GM20431 (cell line): Measurements from ENCODE around the gene MGAT5.

Source experiments
- in situ Hi-C: fragments of 300-500 bp; cut with MseI, MboI; formaldehyde crosslinking; loops from one replicate; pipeline ENCODE4 v1.15.0; 2020; ENCODE audit warnings: low sequenced_read_pairs; ENCODE audit not compliant: unreplicated experiment

Gene MGAT5

GRCh38 chr2:134253804-134254203 lies at the start of gene MGAT5:
TSS of gene MGAT5 (plus strand) at chr2:134254072. CDS start at chr2:134254404, 332 bp downstream.
- in situ Hi-C loops: no loop called here

GRCh38 chr2:134205087-134205486 lies 48.8 kb upstream of the MGAT5 start:
- in situ Hi-C loops: no loop called here

GRCh38 chr2:134206031-134206430 lies 47.8 kb upstream of the MGAT5 start:
- in situ Hi-C loops: no loop called here

GRCh38 chr2:134206573-134206972 lies 47.3 kb upstream of the MGAT5 start:
- in situ Hi-C loops: no loop called here

GRCh38 chr2:134207589-134208209 lies 46.2 kb upstream of the MGAT5 start:
- in situ Hi-C loops: no loop called here

GRCh38 chr2:134208825-134209224 lies 45.0 kb upstream of the MGAT5 start:
- in situ Hi-C loops: no loop called here

- in situ Hi-C loops: no loop called here
Measured at GRCh38 chr2:134212746-134213145, 41.1 kb upstream of the MGAT5 start.

GRCh38 chr2:134216152-134216829 lies 37.6 kb upstream of the MGAT5 start:
- in situ Hi-C loops: no loop called here

GRCh38 chr2:134217351-134217750 lies 36.5 kb upstream of the MGAT5 start:
- in situ Hi-C loops: no loop called here

- in situ Hi-C loops: no loop called here
Measured at GRCh38 chr2:134217924-134218323, 35.9 kb upstream of the MGAT5 start.

GRCh38 chr2:134218414-134218813 lies 35.5 kb upstream of the MGAT5 start:
- in situ Hi-C loops: no loop called here

- in situ Hi-C loops: no loop called here
Measured at GRCh38 chr2:134218930-134219658, 34.8 kb upstream of the MGAT5 start.

GRCh38 chr2:134220344-134220974 lies 33.4 kb upstream of the MGAT5 start:
- in situ Hi-C loops: no loop called here

GRCh38 chr2:134224005-134224404 lies 29.9 kb upstream of the MGAT5 start:
- in situ Hi-C loops: no loop called here

- in situ Hi-C loops: loop anchor here (25.0 kb wide), 2 partner anchors 113 to 187 kb away; no protein-coding TSS in a partner anchor
Measured at GRCh38 chr2:134225173-134225572, 28.7 kb upstream of the MGAT5 start.

- in situ Hi-C loops: loop anchor here (25.0 kb wide), 2 partner anchors 114 to 186 kb away; no protein-coding TSS in a partner anchor
Measured at GRCh38 chr2:134225841-134226240, 28.0 kb upstream of the MGAT5 start.

- in situ Hi-C loops: loop anchor here (25.0 kb wide), 2 partner anchors 114 to 186 kb away; no protein-coding TSS in a partner anchor
Measured at GRCh38 chr2:134226601-134227000, 27.3 kb upstream of the MGAT5 start.

GRCh38 chr2:134227666-134228065 lies 26.2 kb upstream of the MGAT5 start:
- in situ Hi-C loops: loop anchor here (25.0 kb wide), 2 partner anchors 115 to 185 kb away; no protein-coding TSS in a partner anchor

GRCh38 chr2:134228493-134228903 lies 25.4 kb upstream of the MGAT5 start:
- in situ Hi-C loops: loop anchor here (25.0 kb wide), 2 partner anchors 116 to 184 kb away; no protein-coding TSS in a partner anchor

- in situ Hi-C loops: loop anchor here (25.0 kb wide), 2 partner anchors 117 to 183 kb away; no protein-coding TSS in a partner anchor
Measured at GRCh38 chr2:134229540-134229939, 24.3 kb upstream of the MGAT5 start.
